ENCODE measurements around the gene COX10.
"Not testable (repeated sequence)": the region's sequence is repeated elsewhere in the genome, so short reads cannot be mapped to it uniquely, and the experiment has no call there.

The COX10 gene

DNA sequence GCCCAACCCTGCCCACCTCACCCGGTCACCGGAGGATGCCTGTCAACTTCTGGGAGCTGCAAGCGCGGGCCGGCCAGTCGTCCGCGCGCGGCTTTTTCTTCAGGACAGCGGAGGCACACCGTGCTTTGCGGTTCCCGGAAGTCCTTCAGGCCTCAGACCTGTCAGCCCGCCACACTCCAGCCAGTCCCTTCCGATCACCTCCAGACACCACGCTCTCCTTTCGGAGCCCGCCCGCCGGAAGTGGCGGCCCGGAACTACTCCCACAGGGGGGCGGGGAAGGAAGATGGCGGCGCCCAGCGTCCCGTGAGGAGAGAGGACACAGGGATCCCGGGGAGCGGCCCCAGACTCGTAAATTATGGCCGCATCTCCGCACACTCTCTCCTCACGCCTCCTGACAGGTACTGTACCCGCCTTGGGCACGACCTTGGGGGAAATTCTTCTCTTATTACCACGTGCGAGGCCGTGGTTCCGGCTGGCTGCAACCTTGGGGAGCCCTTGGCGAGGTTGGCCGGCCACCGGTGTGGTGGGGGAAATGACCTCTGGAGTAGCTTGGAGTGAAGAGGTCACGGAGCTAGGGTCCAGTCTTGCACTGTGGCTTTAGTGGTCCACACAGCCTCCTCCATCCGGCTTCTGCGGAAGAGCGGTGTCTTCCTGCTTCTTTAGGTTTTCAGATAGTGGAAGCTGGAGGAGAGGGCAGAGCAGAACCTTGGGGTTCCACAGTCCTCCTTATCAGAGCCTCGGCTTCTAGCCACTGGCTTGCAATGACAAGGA lies at the start of gene COX10:
COX10 (plus strand) TSS at position 254 of the 771 bp plus-strand sequence; CDS start at position 356, 102 bp downstream.
- peak; percentile 69 for DNase-seq (ENCODE audit: low read depth)

DNA sequence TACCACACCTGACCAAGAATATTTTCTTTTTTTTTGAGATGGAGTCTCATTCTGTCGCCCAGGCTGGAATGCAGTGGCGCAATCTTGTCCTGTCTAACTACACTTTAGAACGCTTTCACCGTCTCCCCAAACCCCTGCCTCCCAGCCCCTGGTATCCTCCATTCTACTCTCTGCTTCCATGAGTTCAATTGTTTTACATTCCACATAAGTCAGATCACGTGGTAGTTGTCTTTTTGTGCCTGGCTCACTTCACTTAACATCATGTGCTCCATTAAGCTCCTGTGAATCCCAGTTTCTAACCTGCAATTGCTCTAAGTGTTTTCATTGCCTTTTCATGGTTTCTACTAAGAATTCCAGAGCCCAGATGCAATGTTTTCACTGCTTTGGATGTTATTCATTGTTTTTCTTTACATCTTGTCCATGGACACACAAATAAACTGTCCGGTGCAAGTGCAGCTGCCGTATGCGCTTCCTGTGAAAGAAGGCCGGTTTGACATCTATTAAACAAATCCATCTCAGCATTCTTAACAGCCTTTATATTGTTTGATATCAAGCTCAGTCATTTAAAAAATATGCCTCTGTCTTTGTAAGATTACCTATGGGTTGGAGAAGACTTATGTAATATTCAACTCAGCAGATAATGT lies 47.5 kb upstream of the COX10 start:
- DNase-seq (ENCODE audit: low read depth) = not testable (repeated sequence)

DNA sequence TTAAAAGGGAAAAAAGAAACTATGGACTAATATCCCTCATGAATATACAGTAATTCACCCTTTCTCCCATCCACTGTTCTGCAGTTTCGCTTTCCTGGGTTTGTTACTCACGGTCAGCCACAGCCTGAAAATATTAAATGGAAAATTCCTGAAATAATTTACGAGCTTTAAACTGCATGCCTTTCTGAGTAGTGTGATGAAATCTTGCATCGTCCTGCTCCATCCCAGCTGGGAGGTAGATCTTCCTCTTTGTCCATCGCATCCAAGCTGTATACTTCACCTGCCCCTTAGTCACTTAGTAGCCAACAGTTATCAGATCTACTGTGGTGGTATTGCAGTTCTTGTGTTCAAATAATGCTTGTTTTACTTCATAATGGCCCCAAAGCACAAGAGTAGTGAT lies 39.5 kb upstream of the COX10 start:
- peak; percentile 49 for DNase-seq (ENCODE audit: low read depth)

DNA sequence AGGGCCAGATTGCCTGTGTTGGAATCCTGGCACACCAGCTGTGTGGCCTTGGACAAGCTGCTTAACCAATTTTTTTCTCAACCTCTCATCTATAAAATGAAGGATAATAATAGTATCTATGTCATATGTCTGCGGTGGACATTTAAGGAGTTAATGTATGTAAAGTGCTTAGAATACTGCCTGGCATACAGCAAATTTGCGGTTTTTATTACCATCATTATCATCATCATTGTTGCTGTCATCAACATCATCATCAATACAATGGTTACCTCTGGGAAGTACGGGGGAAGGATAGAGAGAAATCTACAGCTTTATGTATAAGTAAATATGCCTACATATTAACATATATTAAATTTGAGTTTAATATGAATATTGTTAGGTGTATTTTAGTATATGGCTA lies 37.1 kb upstream of the COX10 start:
- DNase-seq (ENCODE audit: low read depth) = no peak

DNA sequence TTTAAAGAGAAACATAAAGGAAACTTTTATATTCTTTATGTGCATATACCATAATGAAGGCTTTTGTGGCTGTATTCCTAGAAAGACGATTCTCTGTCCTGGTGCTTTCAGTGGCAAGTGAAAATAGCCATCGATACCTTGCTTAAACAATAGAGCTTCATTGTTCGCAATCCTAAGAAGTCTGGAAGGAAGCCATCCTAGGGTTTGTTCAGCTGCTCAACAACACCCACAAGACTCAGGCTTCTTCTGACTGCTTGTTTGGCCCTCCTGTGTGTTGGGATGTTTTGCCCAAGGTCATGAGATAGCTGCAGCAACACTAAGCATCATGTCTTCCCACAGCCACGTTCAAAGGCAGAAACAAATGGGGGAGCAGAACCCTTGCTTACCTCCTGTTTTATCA lies 36.1 kb upstream of the COX10 start:
- DNase-seq (ENCODE audit: low read depth) = no peak

DNA sequence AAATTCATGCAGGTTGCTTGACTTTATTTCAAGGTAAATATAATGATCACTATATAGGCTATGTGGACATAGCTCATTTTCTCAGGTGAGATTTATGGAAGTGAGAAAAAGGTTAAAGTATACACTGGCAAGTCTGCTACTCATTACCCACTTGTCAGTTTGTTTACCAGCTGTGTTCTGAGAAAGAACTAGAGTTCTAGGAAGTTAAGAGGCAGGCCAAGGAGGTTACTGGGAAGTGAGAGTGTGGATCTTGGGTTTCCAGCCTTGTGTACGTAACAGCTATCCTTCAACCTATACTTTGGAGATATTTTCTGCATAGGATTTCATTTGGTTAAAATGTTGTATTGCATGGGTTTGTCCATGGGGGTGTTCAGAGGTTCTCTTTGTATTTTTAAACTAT lies 31.9 kb upstream of the COX10 start:
- no peak for DNase-seq (ENCODE audit: low read depth)

DNA sequence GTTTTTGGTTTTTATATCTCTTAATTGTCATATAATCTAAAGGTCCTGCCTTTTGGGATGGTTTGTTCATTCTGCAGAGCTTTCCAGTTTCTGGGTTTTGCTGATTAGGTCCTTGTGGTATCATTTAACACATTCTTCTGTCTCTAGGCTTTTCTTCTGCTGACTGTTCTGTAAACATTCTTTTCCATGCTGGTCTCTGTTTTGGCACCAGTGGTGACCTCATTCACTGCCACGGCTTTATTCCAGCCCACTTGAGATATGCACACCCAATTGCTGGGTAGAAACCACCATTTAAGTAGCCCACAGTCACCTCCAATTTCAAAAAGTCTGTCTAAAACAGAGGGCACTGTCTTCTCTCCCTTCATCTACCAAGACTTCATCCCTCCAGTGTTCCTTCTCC lies 31.1 kb upstream of the COX10 start:
- DNase-seq (ENCODE audit: low read depth) = peak; percentile 71

DNA sequence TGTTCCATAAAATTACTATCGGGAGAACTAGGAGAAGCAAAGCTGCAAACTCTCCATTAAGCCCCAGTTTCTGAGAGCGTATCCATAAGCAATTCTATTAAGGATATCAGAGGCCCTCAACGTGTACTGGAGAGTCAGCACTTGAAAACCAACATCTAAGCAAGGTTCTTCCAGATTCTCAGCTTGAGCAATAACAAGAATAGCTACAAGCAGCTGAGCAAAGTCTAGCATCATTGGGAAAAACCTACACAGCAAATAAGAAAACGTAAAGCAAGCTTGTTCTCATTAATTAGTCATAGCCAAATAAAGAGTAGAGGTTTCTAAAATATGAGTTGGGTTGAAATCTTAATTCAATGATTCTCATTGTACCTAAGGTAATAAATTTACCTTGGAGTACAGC lies 26.9 kb upstream of the COX10 start:
- no peak for DNase-seq (ENCODE audit: low read depth)

DNA sequence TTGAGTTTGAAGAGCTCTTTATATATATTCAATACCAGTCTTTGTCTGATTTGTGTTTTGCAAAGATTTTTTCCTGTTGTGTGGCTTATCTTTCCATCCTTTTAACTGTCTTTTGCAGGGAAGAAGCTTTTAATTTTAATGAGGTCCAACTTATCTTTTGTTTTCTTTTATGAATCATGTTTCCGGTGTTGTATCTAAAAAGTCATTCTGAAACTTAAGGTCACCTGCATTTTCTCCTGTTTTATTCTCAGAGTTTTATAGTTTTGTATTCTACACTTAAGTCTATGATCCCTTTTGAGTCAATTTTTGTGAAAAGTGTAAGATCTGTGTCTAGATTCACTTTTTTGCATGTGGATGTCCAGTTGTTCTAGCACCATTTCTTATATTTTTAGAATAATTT lies 24.6 kb upstream of the COX10 start:
- DNase-seq (ENCODE audit: low read depth) = no peak

DNA sequence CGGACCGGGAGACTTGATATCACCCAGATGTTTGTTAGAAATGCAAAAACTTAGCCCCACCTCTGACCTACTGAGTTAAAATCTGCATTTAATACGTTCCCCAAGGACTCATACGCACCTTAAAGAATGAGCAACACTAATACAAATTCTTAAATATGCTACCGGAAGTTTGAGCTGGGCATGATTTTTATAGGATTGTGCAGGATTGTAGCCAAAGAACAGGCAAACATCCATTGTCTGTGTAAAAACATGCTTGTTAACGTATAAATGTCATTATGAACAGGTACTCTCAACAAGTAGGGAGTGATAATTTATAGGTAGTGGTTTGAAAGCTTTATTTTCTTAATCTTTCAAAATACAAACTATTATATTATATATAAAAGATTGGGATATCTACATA lies 22.3 kb upstream of the COX10 start:
- DNase-seq (ENCODE audit: low read depth) = no peak

DNA sequence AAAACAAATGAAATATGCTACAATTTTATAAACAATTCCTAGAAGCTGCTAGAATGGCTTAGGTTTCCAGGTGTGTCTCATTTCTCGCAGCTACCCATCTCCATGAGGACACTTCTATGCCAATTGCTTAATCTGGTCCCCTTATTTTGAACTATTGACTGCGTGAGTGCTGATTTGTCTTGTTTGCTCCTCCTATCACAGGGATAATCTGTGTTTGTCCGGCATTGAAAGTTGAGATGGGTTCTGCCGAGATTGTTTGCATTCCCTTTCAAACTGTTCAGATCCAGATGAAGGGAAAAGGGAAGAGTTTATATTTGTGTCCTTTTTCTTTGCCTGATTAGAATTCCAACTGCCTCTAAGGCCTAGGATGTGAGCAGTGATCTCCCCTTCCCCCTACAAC lies 21.7 kb upstream of the COX10 start:
- DNase-seq (ENCODE audit: low read depth) = no peak

DNA sequence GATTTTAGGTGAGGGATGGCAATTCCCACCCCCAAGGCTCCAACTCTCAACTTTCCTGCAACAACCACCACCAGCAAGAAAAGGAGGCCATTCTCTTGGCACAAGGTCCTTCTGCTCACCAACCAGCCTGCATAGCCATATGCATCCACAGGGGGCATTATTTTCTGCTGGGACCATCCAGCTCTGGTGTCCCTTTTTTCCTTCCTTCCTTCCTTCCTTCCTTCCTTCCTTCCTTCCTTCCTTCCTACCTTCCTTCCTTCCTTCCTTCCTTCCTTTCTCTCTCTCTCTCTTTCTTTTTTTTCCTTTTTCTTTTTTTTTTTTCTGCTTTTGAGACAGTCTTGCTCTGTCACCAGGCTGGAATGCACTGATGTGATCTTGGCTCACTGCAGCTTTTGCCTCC lies 21.1 kb upstream of the COX10 start:
- DNase-seq (ENCODE audit: low read depth) = no peak

DNA sequence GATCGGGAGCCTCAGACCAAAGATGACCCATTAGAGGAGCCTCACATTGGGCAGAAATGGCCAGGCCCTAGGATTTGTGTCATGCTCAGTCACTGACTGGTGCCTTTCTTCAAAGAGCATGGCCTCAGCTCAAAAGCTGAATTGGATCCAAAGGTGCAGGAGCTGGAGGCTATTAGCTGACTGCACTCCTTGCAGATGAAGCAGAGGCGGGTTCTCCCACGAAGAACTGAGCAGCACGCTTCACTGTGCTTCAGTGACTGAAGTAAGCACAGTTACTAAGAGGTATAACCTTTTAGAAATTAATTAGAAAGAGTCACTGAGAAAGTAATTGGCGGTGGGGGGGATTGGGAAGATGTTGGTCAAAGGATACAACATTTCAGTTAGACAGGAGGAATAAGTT lies 18.7 kb upstream of the COX10 start:
- DNase-seq (ENCODE audit: low read depth) = no peak

DNA sequence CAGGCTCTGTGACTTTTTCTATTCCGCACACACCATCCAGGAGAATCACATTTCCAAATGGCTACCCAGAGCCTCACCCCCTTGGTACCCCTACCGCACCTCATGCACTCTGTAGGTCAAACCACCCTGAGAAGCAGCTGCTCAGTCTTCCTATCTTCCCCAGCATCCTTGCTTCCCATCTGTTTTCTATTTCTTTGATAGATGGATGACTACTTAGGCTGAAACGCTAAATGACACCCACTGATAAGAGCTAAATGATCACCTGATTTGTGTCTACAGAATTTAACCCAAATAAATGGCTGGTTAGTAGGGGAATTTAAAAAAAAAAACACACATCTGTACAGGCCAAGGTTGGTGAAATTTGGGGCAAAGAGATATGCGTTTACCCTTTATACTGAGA lies 17.6 kb upstream of the COX10 start:
- no peak for DNase-seq (ENCODE audit: low read depth)

DNA sequence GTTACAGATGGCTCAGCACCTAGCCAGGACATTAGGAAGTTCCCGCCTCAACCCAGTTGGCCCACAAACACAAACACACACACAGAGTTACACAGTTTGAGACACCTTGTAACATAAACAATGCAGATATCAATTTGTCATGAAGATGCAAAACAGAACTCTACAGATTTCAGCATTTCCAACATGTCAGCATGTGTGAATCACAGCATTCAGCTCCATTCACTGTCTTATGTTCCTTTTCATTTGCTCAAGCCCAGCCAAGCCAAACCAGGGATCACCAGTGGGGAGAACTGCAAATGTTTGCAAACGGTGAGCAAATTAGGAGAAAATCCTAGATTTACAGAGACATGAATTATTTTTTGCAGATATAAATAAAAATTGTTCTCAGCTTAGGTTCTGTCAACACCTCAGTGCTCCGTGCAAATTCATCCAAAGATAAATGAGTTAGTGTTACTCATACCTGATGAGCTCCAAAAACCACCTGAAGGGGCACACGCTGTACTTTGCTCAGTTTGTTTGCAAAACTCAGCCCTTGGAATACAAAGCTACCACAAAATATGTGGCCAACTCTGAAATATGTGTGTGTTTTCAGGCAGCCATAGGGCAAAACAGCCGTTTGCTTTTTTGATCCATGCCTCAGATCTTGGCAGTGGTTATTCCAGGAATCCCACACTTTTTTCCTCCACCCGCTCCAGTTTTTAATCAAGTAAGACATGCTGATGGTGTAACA lies 16.3 kb upstream of the COX10 start:
- peak; percentile 94 for DNase-seq (ENCODE audit: low read depth)

DNA sequence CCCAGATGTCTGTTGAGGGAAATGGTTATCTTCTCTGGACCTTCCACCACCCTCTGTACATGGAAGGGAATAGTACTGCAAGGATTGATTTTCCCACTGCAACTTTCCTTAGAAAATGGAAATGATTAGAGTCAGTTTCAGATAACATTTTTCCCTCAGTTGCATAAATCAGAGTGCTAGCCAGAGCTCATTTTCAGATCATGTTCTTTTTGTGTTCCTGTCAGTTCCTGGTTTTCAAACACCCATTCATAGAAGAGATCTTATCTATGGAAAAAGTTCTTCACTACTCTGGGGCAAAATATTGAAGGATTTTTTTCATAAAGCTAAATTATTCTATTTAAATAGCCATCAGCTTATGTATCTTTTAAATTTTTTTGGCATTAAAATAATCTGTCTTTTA lies 11.7 kb upstream of the COX10 start:
- DNase-seq (ENCODE audit: low read depth) = peak; percentile 32

DNA sequence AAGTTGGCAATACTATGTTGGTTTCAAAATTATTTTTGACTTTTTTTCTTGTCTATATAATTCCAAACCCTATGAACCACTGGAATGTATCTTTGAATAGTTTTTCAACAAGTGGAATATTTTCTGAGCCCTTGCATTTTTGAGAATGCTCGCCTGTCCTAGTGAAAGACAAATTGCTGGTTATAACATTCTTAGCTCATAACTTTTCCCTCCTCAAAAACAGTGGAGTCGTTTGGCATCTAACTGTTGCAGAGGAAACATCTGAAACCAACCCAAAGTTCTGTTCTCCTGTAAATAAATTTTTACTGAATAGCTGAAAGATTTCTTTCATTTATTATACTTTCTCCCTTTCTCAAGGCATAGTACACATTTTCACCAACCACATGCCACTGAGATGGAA lies 11.3 kb upstream of the COX10 start:
- DNase-seq (ENCODE audit: low read depth) = peak; percentile 85

DNA sequence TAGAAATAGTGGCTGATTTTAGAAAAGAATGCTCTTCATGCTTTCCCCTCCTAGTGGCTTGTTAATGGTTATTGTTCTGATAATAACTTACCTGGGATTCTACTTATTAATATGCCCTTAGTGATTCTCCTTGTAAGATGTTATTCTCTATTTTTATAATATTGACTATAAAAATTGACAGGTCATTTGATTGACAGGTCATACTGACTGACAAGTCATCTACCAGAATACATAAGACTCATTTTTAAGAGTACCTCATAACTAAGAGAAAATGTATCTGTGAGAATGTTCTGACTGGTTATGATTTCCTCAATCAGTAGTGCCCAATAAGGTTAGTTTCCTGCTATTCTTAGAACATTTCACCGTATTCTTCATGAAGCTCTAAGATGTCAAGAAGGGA lies 8.6 kb upstream of the COX10 start:
- no peak for DNase-seq (ENCODE audit: low read depth)

DNA sequence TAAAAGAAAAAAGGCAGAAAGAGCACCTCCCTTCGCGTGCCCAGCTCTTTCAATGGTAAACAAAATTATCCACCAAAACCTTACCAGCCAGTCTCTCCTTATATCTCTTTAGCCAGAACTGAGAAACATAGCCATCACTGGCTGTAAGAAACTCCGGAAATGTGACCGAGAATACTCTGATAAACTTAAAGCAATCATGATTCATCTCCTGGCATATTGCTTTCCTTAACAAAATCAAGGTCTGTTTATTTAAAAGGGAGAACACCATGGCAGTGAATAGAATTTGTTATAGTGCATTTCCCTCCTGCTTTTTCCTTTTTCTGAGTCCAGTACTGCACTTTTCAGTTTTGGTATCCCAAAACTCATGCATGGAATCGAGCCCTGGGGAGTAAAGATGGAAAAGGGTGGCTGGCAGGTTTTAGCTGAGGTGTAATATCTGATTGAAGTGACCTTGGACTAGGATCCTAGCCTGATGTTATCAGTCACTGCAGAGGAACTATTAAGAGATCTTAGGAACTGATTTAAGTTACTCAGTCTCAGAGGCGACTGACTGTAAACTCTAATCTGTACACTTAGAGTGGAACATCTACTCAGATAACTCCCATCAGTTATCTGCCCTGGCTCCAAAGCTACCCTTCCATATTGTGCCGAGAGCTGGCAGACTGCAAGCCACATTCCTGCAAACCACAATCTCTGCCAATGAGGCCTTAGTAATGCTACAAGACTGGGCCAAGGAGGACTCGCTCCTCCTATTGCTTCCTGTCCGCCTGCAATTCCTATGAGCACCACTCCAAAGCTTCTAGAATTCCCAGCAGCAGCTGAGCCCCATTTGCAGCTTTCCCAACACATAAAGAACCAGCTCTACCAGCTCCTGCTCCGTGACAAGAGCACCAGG lies 7.4 kb upstream of the COX10 start:
- peak; percentile 95 for DNase-seq (ENCODE audit: low read depth)

DNA sequence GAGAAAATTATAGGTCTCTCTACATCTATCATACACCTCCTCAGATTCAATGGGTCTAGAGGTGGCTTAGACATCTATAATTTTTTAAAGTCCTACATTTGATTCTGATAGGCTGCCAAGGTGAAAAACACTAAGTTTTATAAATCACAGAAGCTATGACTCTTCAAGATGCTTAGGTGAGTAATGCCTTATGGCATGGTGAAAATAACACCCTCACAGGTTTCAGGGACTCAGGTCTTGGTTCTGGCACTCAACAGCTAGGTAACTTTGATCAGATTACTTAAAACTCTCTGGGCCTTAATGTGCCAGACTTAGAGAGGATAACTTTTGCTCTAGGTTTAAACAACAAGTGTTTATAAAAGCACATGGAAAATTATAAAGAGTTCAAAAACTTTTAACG lies 2.0 kb upstream of the COX10 start:
- no peak for DNase-seq (ENCODE audit: low read depth)

DNA sequence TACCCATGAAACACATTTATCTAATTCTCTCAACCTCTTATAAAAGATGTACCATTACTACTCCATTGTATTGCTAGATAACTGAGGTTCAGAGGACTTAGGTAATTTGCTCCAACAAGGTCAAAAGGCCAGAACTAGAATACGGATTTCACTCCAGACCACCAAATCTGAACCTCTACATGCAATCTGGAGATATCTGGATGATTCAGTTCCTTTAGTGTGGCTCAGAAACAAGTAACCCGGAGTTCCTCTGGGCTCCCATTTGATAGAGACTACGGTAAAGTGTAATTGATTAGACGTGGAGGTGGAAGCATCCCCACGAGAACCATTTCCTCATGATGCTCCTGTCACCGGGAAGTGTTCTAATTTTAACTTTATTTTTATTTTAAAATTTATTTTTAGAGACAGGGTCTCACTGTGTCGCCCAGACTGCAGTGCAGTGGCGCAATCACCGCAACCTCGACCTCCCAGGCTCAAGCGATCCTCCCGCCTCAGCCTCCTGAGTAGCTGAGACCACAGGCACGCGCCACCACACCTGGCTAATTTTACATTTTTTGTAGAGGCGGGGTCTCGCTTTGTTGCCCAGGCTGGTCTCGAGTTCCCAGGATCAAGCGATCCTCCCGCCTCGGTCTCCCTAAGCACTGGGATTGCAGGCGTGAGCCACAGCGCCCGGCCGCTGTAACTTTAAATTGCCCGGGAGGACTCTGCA lies 608 bp upstream of the COX10 start:
- no peak for DNase-seq (ENCODE audit: low read depth)
